ENCODE results near the gene EPSTI1. TPM values are rescaled to one million over a fixed set of nuclear protein-coding genes. Genes with fewer than 3 reads are reported as not detected.
A peak's percentile ranks its signal among the peaks of the same experiment; 100 is the strongest.
"Not testable (repeated sequence)": the region's sequence is repeated elsewhere in the genome, so short reads cannot be mapped to it uniquely, and the experiment has no call there.

Gene EPSTI1, protein sequence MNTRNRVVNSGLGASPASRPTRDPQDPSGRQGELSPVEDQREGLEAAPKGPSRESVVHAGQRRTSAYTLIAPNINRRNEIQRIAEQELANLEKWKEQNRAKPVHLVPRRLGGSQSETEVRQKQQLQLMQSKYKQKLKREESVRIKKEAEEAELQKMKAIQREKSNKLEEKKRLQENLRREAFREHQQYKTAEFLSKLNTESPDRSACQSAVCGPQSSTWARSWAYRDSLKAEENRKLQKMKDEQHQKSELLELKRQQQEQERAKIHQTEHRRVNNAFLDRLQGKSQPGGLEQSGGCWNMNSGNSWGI
- 13.6 TPM for polyA plus RNA-seq (ENCODE audit: insufficient read length)
- long read RNA-seq, donor 1, partial matches to known transcripts: 0 of 2 reads
- long read RNA-seq, donor 1, other reads (novel, unspliced or antisense): 0 of 2 reads
- long read RNA-seq, donor 2: 0 reads
- long read RNA-seq, donor 3, partial matches to known transcripts: 0 of 2 reads
- long read RNA-seq, donor 3, other reads (novel, unspliced or antisense): 0 of 2 reads
- long read RNA-seq, donor 4: 0 reads
- long read RNA-seq, donor 5, partial matches to known transcripts: 11 of 15 reads
- long read RNA-seq, donor 5, other reads (novel, unspliced or antisense): 0 of 15 reads
- long read RNA-seq, donor 6, partial matches to known transcripts: 0 of 1 reads
- long read RNA-seq, donor 6, other reads (novel, unspliced or antisense): 0 of 1 reads
- long read RNA-seq, donor 7, partial matches to known transcripts: 0 of 2 reads
- long read RNA-seq, donor 7, other reads (novel, unspliced or antisense): 0 of 2 reads
- long read RNA-seq, donor 8: 0 reads

DNA sequence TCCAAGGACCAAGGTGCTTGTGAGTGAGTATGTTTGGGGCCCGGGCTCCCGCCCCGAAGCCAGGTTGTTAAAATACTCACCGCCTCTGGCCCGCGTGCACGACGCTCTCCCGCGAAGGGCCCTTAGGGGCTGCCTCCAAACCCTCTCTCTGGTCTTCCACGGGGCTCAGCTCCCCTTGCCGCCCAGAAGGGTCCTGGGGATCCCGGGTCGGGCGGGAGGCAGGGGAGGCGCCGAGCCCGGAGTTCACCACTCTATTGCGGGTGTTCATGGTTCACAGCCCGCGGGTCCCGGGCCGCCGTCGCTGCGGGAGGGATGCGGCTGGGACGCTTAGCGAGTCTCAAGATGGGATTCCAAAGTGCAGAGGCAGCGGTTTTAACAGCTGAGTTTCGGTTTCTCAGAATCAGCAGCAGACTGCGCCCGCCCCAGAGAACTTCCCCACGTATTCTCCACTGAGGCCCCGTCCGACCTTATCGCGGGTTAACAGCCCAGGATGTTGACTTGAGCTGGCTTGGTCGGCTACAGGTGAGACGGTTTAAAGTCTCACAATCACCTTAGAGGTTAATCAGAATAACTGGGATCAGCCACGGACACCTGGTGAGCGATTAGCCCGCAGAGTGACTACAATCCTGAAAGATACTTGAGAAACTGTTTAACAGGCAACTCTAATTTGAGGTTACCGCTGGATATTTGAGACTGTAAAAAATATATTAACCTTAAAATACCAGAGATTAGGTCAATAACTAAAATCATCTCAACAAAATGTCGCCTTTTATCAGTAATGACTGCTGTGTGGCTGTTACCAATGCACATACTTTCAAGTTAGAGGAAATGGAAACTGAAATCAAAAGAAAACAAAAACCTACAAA lies at the start of gene EPSTI1:
TSS of gene EPSTI1 (minus strand) at position 344 of the 866 bp plus-strand sequence. CDS start at position 268, 76 bp downstream.
- peak; percentile 62 for DNase-seq

DNA sequence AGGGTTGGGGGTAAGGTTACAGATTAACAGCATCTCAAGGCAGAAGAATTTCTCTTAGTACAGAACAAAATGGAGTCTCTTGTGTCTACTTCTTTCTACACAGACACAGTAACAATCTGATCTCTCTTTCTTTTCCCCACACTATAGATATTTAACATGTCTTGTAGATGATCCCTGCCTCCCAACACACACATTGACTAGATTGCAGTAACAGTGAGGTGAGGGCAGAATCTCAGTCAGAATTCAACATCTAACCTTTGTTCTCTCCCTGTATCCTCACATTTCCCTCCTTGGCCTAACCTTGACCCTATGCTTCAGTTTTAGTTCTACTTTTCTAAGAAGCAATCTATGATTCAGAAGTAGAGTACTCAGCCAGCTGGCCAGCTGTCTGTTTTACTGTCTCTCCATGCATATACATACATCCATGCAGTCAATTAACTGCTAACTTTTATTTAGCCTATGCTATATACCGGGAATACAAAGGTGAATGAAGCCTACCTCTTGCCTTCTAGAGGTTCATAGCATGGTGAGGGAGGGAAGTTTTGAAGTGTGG lies 49.4 kb upstream of the EPSTI1 start:
- DNase-seq: no peak

DNA sequence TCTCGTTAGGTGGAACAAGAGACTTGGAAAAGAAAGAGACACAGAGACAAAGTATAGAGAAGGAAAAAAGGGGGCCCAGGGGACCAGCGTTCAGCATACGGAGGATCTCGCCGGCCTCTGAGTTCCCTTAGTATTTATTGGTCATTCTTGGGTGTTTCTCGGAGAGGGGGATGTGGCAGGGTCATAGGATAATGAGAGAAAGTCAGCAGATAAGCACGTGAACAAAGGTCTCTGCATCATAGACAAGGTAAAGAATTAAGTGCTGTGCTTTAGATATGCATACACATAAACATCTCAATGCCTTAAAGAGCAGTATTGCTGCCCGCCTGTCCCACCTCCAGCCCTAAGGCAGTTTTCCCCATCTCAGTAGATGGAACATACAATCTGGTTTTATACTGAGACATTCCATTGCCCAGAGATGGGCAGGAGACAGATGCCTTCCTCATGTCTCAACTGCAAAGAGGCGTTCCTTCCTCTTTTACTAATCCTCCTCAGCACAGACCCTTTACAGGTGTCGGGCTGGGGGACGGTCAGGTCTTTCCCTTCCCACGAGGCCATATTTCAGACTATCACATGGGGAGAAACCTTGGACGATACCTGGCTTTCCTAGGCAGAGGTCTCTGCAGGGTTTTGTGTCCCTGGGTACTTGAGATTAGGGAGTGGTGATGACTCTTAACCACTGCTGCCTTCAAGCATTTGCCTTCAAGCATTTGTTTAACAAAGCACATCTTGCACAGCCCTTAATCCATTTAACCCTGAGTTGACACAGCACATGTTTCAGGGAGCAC lies 48.7 kb upstream of the EPSTI1 start:
- not testable (repeated sequence) for DNase-seq

DNA sequence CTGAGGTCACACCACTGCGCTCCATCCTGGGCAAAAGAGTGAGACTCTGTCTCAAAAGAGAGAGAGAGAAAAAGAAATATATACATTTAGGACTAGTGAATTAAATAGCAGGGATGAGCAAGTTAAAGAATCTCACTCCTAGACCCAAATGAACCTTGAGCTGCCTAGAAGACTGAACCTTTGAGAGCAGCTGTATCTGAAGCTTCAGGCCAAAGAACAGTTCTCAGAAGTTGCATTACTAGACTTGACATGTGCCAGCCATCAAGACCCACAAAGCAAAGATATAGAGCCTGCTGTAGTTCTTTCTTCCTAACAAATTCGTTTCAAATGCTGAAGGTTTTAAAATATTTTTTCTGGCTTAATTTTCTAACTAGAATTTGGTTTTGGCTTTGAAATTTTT lies 47.9 kb upstream of the EPSTI1 start:
- no peak for DNase-seq

DNA sequence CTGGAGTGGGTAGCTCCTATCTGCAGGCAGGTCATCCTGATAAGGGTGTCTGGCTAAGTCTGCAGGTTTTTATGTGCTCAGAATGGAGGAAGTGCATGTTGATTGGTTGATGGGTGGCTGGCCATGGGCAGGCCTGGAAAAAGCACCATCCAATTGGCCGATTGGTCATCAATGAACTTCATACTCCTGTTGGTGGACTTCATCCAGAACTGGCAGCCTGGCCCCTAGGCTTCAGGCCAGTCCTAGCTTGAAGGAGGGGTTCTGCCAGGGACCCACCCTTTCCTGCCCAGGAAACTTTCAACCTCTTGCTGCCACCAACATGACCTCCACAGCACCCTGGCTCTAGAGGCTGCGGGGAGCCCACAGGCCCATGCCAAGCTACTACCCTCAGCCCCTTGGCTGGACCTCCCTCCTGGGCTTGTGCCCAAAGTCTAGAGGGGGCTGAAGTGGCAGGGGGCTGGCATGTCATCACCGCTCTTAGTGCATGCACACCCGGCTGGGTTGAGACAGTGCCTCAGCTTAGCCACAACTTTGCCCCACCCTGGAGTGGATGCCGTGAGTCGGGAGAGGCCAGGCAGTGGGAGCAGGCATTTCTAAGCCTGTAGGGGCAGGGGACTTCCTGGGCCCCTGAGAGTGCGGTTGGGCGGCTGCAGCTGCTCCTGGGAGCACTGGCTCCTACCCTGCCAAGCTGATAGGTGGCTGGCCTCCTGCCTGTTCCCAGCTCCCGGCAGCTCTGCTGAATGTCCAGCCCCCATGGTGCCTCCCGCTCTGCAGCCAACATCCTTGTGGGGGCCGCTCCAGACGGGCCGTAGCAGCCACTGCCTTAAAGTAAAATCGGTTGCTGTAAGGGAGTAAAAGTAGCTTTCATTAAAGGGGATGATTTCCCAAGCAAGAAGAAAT lies 44.6 kb upstream of the EPSTI1 start:
- no peak for DNase-seq

DNA sequence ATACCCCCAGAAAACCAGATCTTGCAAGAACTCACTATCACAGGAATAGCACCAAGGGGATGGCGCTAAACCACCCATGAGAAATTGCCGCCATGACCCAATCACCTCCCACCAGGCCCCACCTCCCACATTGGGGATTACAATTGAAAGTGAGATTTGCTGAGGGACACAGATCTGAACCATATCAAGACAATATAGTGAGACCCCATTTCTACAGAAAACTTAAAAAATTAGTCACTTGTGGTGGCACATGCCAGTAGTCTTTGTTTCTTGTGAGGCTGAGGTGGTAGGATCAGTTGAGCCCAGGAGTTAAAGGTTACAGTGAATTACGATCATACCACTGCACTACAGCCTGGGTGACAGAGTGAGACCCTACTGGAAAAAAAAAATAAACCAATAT lies 41.0 kb upstream of the EPSTI1 start:
- DNase-seq: no peak

DNA sequence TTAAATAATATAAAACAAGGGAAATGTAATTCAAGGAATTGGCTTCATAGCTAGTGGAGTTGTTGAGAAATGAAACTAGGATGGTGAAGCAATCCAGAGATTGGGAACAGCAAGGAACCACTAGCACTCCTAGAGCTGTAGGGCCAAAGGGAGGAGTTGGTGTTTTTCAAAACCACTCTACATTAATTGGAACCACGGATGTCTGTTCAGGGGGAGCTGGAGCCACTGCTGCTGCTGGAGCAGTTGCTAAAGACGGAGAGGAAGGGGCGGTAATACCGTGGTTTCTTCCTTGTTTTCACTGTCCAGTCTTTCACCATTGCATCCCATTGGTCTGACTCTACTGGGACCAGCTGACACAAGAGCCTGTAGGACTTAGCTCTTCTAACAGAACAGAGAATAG lies 39.8 kb upstream of the EPSTI1 start:
- DNase-seq: no peak

DNA sequence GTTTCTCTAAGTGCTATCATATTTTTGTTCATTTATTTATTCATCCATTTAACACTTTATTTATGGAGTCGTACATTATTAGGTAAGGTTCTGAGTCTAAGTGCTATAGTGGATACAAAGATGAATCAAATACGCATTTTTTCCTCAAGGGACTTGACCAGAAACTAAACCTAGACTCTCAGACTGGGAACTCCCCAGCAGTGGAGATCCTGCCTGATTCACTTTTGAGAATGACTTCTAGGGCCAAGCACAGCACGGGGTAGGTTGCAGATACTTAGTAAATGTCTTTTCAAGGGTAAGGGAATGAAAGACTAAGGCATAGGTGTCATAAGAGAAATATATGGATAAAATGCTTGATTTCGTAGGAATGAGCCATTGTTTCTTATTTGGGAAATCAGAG lies 38.5 kb upstream of the EPSTI1 start:
- no peak for DNase-seq

DNA sequence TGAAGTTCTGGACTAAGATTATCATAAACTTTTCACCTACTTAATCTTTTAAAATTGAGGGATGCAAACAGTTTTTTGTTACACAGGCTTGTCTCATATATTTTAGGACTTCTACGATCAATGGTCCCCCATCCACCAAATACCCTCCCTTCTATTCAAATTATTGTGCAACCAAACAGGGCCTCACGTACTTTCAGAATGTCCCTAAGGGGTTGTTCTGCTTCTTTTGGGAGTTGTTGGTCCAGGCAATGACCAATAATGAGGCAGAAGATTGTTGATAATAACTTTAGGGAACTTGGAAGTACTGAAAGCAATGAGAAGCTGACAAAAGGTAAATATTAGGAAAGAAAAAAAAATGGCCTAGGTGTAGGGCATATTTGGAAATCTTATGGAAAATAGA lies 34.2 kb upstream of the EPSTI1 start:
- no peak for DNase-seq

DNA sequence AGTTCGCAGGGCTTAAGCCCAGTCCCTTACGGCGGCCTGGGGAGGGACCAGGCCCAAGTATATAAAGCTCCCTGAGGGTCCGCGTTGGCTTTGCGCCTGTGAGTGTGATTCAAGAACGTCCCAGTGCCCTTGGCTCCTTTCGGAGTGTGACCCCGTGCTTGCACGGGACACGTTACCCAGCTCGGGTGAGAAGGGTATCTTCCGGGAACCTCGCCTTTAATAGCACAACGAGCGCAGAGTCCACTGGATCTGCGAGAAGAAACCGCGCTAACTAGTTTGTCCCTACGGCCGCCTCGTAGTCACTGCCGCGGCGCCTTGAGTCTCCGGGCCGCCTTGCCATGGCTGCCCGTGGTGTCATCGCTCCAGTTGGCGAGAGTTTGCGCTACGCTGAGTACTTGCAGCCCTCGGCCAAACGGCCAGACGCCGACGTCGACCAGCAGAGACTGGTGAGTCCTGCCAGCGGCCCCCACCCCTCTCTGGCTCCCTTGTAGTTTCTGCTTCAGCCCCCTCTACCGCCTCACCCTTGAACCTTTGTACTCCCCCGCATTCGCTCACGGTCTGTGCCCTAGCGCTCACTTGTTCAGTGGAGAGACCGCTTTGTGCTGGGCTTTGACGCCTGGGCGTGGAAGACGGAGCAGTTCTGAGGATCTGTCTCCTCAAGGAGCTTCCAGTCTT lies 31.4 kb upstream of the EPSTI1 start, which contains the start of gene DNAJC15:
TSS of gene DNAJC15 (plus strand) at position 298 of the 675 bp plus-strand sequence. CDS start at position 339, 41 bp downstream.
- peak; percentile 90 for DNase-seq

DNA sequence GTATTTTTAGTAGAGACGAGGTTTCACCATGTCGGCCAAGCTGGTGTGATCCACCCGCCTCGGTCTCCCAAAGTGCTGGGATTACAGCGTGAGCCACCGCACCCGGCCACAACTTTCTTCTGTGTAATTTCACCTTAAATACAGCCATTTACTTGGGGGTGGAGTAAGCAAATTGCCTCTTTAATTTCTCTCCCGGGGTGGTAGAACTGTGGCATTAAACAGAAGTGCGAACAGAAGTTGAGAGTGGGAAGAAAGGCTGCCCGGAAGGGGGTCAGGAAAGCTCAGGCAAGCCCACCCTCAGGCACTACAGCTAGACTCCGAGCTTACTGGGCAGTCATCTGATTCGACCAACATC lies 30.9 kb upstream of the EPSTI1 start:
- DNase-seq: no peak

DNA sequence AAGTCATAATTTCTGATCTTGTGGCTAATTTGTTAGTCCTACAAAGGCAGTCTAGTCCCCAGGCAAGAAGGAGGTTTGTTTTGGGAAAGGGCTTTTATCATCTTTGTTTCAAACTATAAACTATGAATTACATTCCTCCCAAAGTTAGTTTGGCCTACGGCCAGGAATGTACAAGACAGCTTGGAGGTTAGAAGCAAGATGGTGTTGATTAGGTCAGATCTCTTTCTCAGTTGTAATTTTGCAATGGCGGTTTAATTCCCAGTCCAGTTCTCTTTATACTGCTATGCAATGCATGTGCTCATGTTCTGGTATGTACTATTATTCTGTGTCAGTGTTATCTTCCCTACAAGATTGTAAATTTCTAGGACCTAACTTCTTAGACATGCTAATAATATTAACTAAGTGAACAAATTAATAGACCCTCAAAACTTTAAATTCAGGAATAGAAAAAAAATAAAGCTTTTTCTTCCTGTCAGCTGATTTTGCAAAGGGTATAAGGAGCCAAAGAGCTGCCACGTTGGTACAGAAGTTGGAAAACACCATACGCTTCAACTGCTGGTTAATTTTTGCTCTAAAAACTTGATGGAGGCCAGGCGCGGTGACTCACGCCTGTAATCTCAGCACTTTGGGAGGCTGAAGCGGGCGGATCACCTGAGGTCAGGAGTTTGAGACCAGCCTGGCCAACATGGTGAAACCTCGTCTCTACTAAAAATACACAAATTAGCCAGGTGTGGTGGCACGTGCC lies 30.1 kb upstream of the EPSTI1 start:
- no peak for DNase-seq

DNA sequence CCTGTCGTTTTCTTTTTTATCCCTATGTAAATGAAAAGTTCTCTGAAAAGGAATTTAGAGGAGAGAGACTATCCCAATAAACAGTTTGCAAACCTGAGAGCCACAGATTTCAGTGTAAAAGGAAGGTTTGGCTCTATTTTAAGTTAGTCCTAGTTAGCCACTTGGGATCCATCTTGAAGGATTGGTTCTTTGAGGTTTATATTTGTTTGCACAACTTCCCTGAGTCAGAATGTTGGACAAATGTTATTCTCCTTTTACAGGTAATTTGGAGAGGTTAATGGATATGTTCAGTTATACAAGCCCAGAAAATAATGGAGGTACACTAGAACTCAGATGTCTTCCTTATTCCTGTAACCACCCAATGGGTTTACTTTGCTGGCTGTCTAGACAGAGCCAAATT lies 28.8 kb upstream of the EPSTI1 start:
- DNase-seq: no peak

DNA sequence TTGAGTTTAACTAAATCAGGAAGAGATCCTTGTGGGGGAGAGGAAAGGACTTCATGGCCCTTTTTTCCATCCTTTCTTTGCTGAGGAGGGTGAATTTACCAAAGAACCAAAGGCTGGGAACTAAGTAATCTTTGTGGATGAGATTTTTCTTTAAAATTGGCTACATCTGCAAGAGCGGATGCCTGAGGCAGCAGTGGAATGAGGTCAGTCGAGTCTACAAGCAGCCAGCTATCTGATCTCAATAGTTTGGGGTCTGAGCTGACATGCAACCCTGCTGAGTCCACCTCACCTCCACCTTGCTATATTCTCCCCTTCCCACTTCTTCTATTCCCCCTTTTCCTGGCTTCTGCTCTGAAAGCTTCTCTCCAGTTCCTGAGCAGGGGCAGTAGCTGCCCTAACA lies 27.8 kb upstream of the EPSTI1 start:
- DNase-seq: no peak

DNA sequence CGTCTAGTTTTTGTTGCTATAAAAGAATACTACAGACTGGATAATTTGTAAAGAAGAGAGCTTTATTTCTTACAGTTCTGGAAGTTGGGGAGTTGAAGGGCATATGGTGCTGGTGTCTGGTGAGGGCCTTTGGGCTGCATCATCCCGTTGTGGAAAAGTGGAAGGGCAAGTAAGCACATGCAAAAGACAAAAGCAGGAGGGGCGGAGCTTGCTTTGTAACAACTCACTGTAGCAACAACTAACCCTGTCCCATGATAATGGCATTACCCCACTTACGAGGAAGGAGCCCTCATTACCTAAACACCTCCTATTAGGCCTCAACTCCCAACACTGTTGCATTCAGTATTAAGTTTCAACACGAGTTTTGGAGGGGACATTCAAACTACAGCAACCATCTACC lies 24.2 kb upstream of the EPSTI1 start:
- DNase-seq: no peak

DNA sequence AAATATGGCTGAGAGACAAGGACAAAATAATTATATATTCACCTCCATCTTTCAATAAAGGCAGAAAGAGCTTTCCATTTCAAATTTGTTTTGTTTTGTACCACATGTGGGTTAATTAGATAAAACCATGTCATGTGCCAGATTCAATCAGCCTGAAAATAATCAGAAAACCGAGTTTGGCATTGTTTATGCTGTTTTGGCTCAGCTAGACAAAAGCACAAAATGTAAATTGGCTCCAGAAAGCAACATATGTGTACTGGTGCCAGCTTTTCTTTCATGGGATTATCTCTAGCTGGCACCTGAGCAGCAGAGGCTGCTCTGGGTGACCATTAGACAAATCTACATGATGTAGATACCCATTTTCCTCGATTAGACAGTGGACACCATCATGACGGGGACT lies 22.1 kb upstream of the EPSTI1 start:
- DNase-seq: no peak

DNA sequence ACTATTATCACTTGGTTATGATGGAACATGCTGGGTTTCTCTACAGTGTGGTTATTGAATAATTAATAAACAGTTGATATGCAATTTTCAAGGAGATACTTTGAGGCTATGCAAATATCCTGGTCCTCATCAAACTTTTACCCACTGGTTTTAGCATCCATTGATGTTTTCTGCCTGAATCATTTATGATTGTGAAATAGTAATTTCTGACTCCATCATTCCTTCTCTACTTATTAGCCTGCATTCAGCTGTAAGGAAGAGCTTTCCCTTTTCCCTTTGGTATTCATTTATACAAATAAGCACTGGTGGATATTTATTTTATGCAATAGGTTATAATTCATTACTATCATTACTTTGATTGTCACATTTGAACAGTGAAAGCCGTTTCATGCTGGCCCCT lies 17.5 kb upstream of the EPSTI1 start:
- DNase-seq: no peak

DNA sequence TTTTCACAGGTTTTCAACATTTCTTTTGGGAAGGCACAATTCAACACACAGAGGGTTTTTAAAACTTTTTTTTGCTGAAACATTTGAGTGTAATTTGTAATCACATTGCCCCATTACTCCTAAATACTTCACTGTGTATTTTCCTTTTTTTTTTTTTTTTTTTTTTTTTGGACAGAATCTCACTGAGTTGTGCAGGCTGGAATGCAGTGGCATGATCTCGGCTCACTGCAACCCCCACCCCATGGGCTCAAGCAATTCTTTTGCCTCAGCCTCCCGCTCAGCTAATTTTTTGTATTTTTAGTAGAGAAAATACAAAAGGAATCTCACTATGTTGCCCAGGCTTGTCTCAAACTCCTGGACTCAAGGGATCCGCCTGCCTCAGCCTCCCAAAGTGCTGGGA lies 16.6 kb upstream of the EPSTI1 start:
- DNase-seq: no peak
